HCT116 (cell line): ENCODE data around the gene IP6K3. TPM values are rescaled to one million over a fixed set of nuclear protein-coding genes. Genes with fewer than 3 reads are reported as not detected.

Experiments used
- ATAC-seq: fragments of 200-7000 bp; cut with Tn5 transposase; 2 replicates; pipeline ENCODE4 v1.9.1; 2020; ENCODE audit warnings: mild to moderate bottlenecking, moderate library complexity
- BruUV-seq: library from RNA; stranded (reverse); fragments of 400-500 nt; replicated peaks from 2 replicates; lab custom pipeline; 2021; lab: Mats Ljungman, UMichigan
- CTCF ChIA-PET: fragments of 300-600 bp; sonication (Branson Sonifier 250); formaldehyde crosslinking; loops from one replicate; lab custom pipeline; 2021; ENCODE audit warnings: antibody characterized with exemption; lab: Charles Lee
- POLR2A ChIA-PET: fragments of 300-600, 350-600 bp; sonication (Branson Sonifier 250); formaldehyde crosslinking; loops from one replicate; lab custom pipeline; 2021; ENCODE audit warnings: antibody characterized with exemption; lab: Charles Lee
- RAD21 ChIA-PET, 2 experiments: fragments of 300-600 bp; sonication (Branson Sonifier 250); formaldehyde crosslinking; loops; one replicate each; lab custom pipeline; 2023; ENCODE audit warnings: low total read pairs in 2 of 2; ENCODE audit not compliant: uncharacterized antibody in 2 of 2, unreplicated experiment in 2 of 2, low non-redundant PET in 1 of 2; lab: Charles Lee
- DNase-seq: peaks from one replicate; pipeline ENCODE4 v3.0.0-alpha.2; 2010; ENCODE audit warnings: low read depth, low spot score
- H2AFZ ChIP-seq: fragments of 200-600 bp; shearing (Covaris generic), sonication (generic); 2 replicates; pipeline ENCODE4 v1.6.1; 2017; ENCODE audit warnings: low read depth, mixed run types, mixed read lengths, antibody characterized with exemption, low read length; ENCODE audit not compliant: poor library complexity, severe bottlenecking
- H3K27ac ChIP-seq: 2 replicates; pipeline ENCODE4 v1.5.1; 2012; ENCODE audit warnings: low read depth, low read length
- H3K27me3 ChIP-seq: fragments of 200-600 bp; sonication (generic); 2 replicates; pipeline ENCODE4 v1.6.1; 2016; ENCODE audit warnings: mixed run types, low read length, mixed read lengths; ENCODE audit not compliant: insufficient read depth
- H3K36me3 ChIP-seq, 2 experiments: fragments of 200-500 bp in 1 of 2; fragments of 200-600 bp in 1 of 2; sonication (Bioruptor generic) in 1 of 2; sonication (generic) in 1 of 2; 2 replicates each; pipeline versions ENCODE4 v1.5.1 to v1.6.1; 2014 to 2016; ENCODE audit warnings: low read length in 2 of 2, inconsistent platforms in 1 of 2, mixed read lengths in 1 of 2, mixed run types in 1 of 2; ENCODE audit not compliant: insufficient read depth in 2 of 2, control insufficient read depth in 1 of 2
- H3K4me1 ChIP-seq, 2 experiments: fragments of 200-600 bp in 1 of 2; sonication (generic) in 1 of 2; 2 replicates each; pipeline versions ENCODE4 v1.5.1 to v1.6.1; 2012 to 2017; ENCODE audit warnings: low read length in 2 of 2, inconsistent platforms in 1 of 2, mild to moderate bottlenecking in 1 of 2, mixed read lengths in 1 of 2, mixed run types in 1 of 2, moderate library complexity in 1 of 2; ENCODE audit not compliant: insufficient read depth in 2 of 2, control insufficient read depth in 1 of 2
- H3K4me2 ChIP-seq: fragments of 200-600 bp; sonication (generic); 2 replicates; pipeline ENCODE4 v1.6.1; 2017; ENCODE audit warnings: mixed run types, low read length, mixed read lengths
- H3K4me3 ChIP-seq, 2 experiments: fragments of 200-600 bp in 1 of 2; sonication (generic) in 1 of 2; replicated peaks in 1 of 2; 2 replicates each; pipeline ENCODE4 v1.5.1; 2011 to 2016; ENCODE audit warnings: low read length in 2 of 2, control low read depth in 1 of 2, low read depth in 1 of 2, mild to moderate bottlenecking in 1 of 2, mixed read lengths in 1 of 2, mixed run types in 1 of 2
- H3K79me2 ChIP-seq: fragments of 200-600 bp; sonication (generic); 2 replicates; pipeline ENCODE4 v1.6.1; 2017; ENCODE audit warnings: mild to moderate bottlenecking, mixed run types, low read length, moderate library complexity, mixed read lengths; ENCODE audit not compliant: insufficient read depth
- H3K9ac ChIP-seq: fragments of 200-600 bp; sonication (generic); 2 replicates; pipeline ENCODE4 v1.6.1; 2016; ENCODE audit warnings: low read length, mixed read lengths
- H3K9me2 ChIP-seq: fragments of 200-600 bp; sonication (generic), shearing (Covaris generic); 2 replicates; pipeline ENCODE4 v1.6.1; 2017; ENCODE audit warnings: mixed run types, mild to moderate bottlenecking, moderate library complexity; ENCODE audit not compliant: insufficient read depth
- H3K9me3 ChIP-seq, 2 experiments: fragments of 200-500 bp in 1 of 2; fragments of 200-600 bp in 1 of 2; sonication (Bioruptor generic) in 1 of 2; sonication (generic) in 1 of 2; 2 replicates each; pipeline ENCODE4 v1.6.1; 2014 to 2017; ENCODE audit warnings: low read length in 2 of 2, mixed read lengths in 2 of 2, inconsistent platforms in 1 of 2, low read depth in 1 of 2, mild to moderate bottlenecking in 1 of 2, mixed run types in 1 of 2, moderate library complexity in 1 of 2; ENCODE audit not compliant: control insufficient read depth in 1 of 2, insufficient read depth in 1 of 2
- H4K20me1 ChIP-seq: fragments of 200-600 bp; sonication (generic), shearing (Covaris generic); 2 replicates; pipeline ENCODE4 v1.6.1; 2017; ENCODE audit warnings: mixed run types, mild to moderate bottlenecking, moderate library complexity; ENCODE audit not compliant: insufficient read depth
- ATF3 ChIP-seq: IDR thresholded peaks from 2 replicates; pipeline ENCODE4 v1.6.1; 2012
- EGR1 ChIP-seq: IDR thresholded peaks from 2 replicates; pipeline ENCODE4 v1.6.1; 2012; ENCODE audit warnings: low read depth
- EZH2 ChIP-seq: fragments of 200-600 bp; sonication (generic); IDR thresholded peaks from 2 replicates; pipeline ENCODE4 v1.6.1; 2017; ENCODE audit warnings: antibody characterized with exemption, mixed run types
- FOSL1 ChIP-seq: IDR thresholded peaks from 2 replicates; pipeline ENCODE4 v1.6.1; 2012; ENCODE audit warnings: low read depth
- JUND ChIP-seq: IDR thresholded peaks from 2 replicates; pipeline ENCODE4 v1.6.1; 2012
- MAX ChIP-seq: IDR thresholded peaks from 2 replicates; pipeline ENCODE4 v1.6.1; 2012
- POLR2A ChIP-seq: IDR thresholded peaks from 2 replicates; pipeline ENCODE4 v1.7.0; 2011; ENCODE audit warnings: borderline replicate concordance; ENCODE audit not compliant: insufficient read depth, insufficient read length; ENCODE audit errors: extremely low read depth
- RAD21 ChIP-seq: IDR thresholded peaks from 2 replicates; pipeline ENCODE4 v1.6.1; 2012; ENCODE audit warnings: low read depth, mild to moderate bottlenecking
- REST ChIP-seq: IDR thresholded peaks from 2 replicates; pipeline ENCODE4 v1.6.1; 2012; ENCODE audit warnings: low read depth
- SIN3A ChIP-seq: IDR thresholded peaks from 2 replicates; pipeline ENCODE4 v1.6.1; 2012; ENCODE audit warnings: low read depth
- SRF ChIP-seq: IDR thresholded peaks from 2 replicates; pipeline ENCODE4 v1.6.1; 2012; ENCODE audit warnings: low read depth
- TCF7L2 ChIP-seq: IDR thresholded peaks from 2 replicates; pipeline ENCODE4 v1.7.0; 2011; ENCODE audit warnings: borderline replicate concordance, inconsistent platforms; ENCODE audit not compliant: insufficient read depth, insufficient read length; ENCODE audit errors: extremely low read depth
- ZBTB33 ChIP-seq: IDR thresholded peaks from 2 replicates; pipeline ENCODE4 v1.6.1; 2011; ENCODE audit warnings: mild to moderate bottlenecking, low read length, moderate library complexity; ENCODE audit not compliant: insufficient replicate concordance; ENCODE audit errors: extremely low read depth
- ZFX ChIP-seq: fragments of 450-650 bp; IDR thresholded peaks from 2 replicates; pipeline ENCODE4 v1.6.1; 2017
- intact Hi-C: fragments of 100-400 bp; cut with micrococcal nuclease; formaldehyde crosslinking; loops from 2 replicates; pipeline ENCODE4 v1.10.0; 2022
- total RNA-seq: library from RNA; stranded (reverse); gene quantifications from one replicate; pipeline ENCODE4 v1.2.1, GENCODE V29; 2021; ENCODE audit not compliant: unreplicated experiment

IP6K3 gene
- total RNA-seq, 1 experiment from 2014 or later, result not detected

- TF ChIP-seq MAX (no peak), JUND (no peak), EZH2 (no peak), ATF3 (no peak), SRF (no peak), TCF7L2 (no peak), SIN3A (no peak), ZFX (no peak), FOSL1 (no peak), EGR1 (no peak)
These were observed 66.9 kb downstream of the IP6K3 start (continued) for GRCh38 chr6:33679761-33680160.

- no peak overlapping the region for H3K4me3 ChIP-seq
- TF ChIP-seq EGR1, result no peak
- no peak for TF ChIP-seq RAD21
- TF ChIP-seq MAX, result no peak
- TF ChIP-seq TCF7L2, result no peak
- no peak for TF ChIP-seq POLR2A
- TF ChIP-seq ATF3, result no peak
- TF ChIP-seq FOSL1, result no peak
- TF ChIP-seq REST, result no peak
- TF ChIP-seq JUND, result no peak
- TF ChIP-seq ZBTB33, result no peak
- no peak overlapping the region for H2AFZ ChIP-seq
- intact Hi-C loops, result no loop called here
- RAD21 ChIA-PET, result no interaction called here
- H3K27me3 ChIP-seq, result no peaks in the 10 kb centered on the region
- ATAC-seq, result no peak
- no peaks in the 10 kb centered on the region for H3K79me2 ChIP-seq
- POLR2A ChIA-PET, result no interaction called here
- H3K9ac ChIP-seq, result no peak overlapping the region
- H4K20me1 ChIP-seq, result no peaks in the 10 kb centered on the region
- no peaks in the 10 kb centered on the region for H3K4me1 ChIP-seq
- peaks cover 34 to 58% of the 10 kb centered on the region in 2 experiments; a peak in 3 of 4 replicates for H3K36me3 ChIP-seq
- H3K4me2 ChIP-seq, result no peak overlapping the region
- CTCF ChIA-PET, result no interaction called here
- no peaks in the 10 kb centered on the region for H3K9me3 ChIP-seq
- no peaks in the 10 kb centered on the region for H3K9me2 ChIP-seq
- no peak for DNase-seq
- no TSS peak for BruUV-seq
- H3K27ac ChIP-seq, result no peak overlapping the region
These were observed 67.7 kb downstream of the IP6K3 start for GRCh38 chr6:33678932-33679490.
